WERI-Rb-1 (cell line): ENCODE data around the gene ARFIP1.

Experiments
- DNase-seq: peaks from one replicate; pipeline ENCODE4 v3.0.0-alpha.2; 2020
- H3K27ac ChIP-seq: fragments of 250-450 bp; sonication (Bioruptor Pico); 2 replicates; pipeline ENCODE4 v1.5.1; 2020; ENCODE audit warnings: mild to moderate bottlenecking, moderate library complexity
- H3K27me3 ChIP-seq: fragments of 250-450 bp; sonication (Bioruptor Pico); 2 replicates; pipeline ENCODE4 v1.5.1; 2021; ENCODE audit warnings: mild to moderate bottlenecking, low read depth, moderate library complexity; ENCODE audit not compliant: insufficient read depth, severe bottlenecking
- H3K36me3 ChIP-seq: fragments of 250-450 bp; sonication (Bioruptor Pico); 2 replicates; pipeline ENCODE4 v1.5.1; 2020; ENCODE audit warnings: mild to moderate bottlenecking, moderate library complexity
- H3K4me3 ChIP-seq: 2 replicates; pipeline ENCODE4 v1.5.1; 2011; ENCODE audit warnings: low read depth, mild to moderate bottlenecking, control low read depth, low read length
- H3K9me3 ChIP-seq: fragments of 250-450 bp; sonication (Bioruptor Pico); 2 replicates; pipeline ENCODE4 v1.5.1; 2021; ENCODE audit warnings: mild to moderate bottlenecking, moderate library complexity; ENCODE audit not compliant: severe bottlenecking
- CTCF ChIP-seq: IDR thresholded peaks from 2 replicates; pipeline ENCODE4 v1.5.1; 2011; ENCODE audit warnings: low read depth, mild to moderate bottlenecking, control low read depth, inconsistent platforms, low read length

The ARFIP1 gene

GRCh38 chr4:152795891-152796290 is 16.1 kb downstream of the ARFIP1 start:
- no peak overlapping the region for H3K27ac ChIP-seq
- no peaks in the 10 kb centered on the region for H3K9me3 ChIP-seq
- no peaks in the 10 kb centered on the region for H3K27me3 ChIP-seq
- no peak for TF ChIP-seq CTCF
- DNase-seq: no peak
- H3K36me3 ChIP-seq: no peaks in the 10 kb centered on the region
- no peak overlapping the region for H3K4me3 ChIP-seq

- Histone ChIP-seq H3K27ac (no peak overlapping the region), H3K27me3 (no peaks in the 10 kb centered on the region), H3K9me3 (peaks cover 3% of the 10 kb centered on the region), H3K4me3 (no peak overlapping the region), H3K36me3 (peaks cover 1% of the 10 kb centered on the region; the same call in 1 of the 2 replicates)
- TF ChIP-seq CTCF: no peak
- no peak for DNase-seq
Observed at GRCh38 chr4:152803541-152803940, 23.8 kb downstream of the ARFIP1 start.

- TF ChIP-seq CTCF: no peak
- no peak for DNase-seq
- no peaks in the 10 kb centered on the region for H3K27me3 ChIP-seq
- peaks cover 11% of the 10 kb centered on the region for H3K36me3 ChIP-seq
- peaks cover 3% of the 10 kb centered on the region for H3K9me3 ChIP-seq
- no peak overlapping the region for H3K4me3 ChIP-seq
- no peak overlapping the region for H3K27ac ChIP-seq
Observed at GRCh38 chr4:152805071-152805650, 25.4 kb downstream of the ARFIP1 start.

- Histone ChIP-seq H3K27ac (no peak overlapping the region), H3K36me3 (peaks cover 11% of the 10 kb centered on the region), H3K4me3 (no peak overlapping the region), H3K9me3 (peaks cover 3% of the 10 kb centered on the region), H3K27me3 (no peaks in the 10 kb centered on the region)
- no peak for DNase-seq
- no peak for TF ChIP-seq CTCF
Observed at GRCh38 chr4:152805818-152806217, 26.1 kb downstream of the ARFIP1 start.

- peaks cover 11% of the 10 kb centered on the region for H3K36me3 ChIP-seq
- no peak for DNase-seq
- H3K9me3 ChIP-seq: peaks cover 3% of the 10 kb centered on the region
- no peak overlapping the region for H3K27ac ChIP-seq
- no peaks in the 10 kb centered on the region for H3K27me3 ChIP-seq
- H3K4me3 ChIP-seq: no peak overlapping the region
- no peak for TF ChIP-seq CTCF
Observed at GRCh38 chr4:152806501-152807125, 26.9 kb downstream of the ARFIP1 start.
